ENCODE results near the gene RGS7.

Gene RGS7

DNA sequence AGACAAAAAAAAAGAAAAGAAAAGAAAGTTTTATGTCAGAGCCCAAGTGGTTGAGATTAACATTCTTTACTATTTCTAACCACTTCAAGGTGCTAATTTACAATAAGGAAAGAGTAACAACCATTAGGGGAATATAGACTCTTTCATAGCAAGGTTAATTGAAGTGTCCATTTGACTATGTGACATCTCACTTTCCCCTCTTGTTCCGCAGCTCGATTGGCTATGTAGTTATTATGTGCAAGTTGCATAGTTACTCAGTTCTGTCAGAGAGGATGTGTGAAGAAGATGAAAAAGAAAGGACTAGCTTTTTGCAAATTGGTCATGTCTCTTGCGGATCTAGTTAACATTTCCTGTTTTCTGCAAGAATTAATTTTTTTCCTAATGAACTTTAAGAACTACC lies 273.7 kb downstream of the RGS7 start:
- no peak for DNase-seq (ENCODE audit: low spot score)
- TF ChIP-seq, protein P1, sequence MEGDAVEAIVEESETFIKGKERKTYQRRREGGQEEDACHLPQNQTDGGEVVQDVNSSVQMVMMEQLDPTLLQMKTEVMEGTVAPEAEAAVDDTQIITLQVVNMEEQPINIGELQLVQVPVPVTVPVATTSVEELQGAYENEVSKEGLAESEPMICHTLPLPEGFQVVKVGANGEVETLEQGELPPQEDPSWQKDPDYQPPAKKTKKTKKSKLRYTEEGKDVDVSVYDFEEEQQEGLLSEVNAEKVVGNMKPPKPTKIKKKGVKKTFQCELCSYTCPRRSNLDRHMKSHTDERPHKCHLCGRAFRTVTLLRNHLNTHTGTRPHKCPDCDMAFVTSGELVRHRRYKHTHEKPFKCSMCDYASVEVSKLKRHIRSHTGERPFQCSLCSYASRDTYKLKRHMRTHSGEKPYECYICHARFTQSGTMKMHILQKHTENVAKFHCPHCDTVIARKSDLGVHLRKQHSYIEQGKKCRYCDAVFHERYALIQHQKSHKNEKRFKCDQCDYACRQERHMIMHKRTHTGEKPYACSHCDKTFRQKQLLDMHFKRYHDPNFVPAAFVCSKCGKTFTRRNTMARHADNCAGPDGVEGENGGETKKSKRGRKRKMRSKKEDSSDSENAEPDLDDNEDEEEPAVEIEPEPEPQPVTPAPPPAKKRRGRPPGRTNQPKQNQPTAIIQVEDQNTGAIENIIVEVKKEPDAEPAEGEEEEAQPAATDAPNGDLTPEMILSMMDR (IDR thresholded peaks at IDR 0.05; ENCODE audit: extremely low read depth, missing control alignments), result no peak

DNA sequence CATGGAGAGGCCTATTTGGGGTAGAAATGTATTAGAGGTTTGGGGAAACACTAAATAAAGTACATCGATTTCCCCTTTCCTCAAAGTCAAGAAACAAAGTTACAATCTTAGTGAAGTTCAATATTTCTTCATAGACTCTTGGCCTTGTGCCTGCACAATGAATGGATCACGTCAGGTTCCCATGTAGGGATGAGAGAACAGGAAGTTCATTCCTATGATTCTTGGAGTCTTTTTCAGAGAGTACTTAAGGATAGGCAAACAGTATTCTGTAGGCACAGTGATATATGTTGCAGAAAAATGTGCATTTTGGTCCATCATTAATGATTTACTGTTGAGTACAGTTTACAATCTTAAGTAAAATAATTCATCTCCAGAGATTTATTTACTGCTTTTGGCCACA lies 275.5 kb downstream of the RGS7 start:
- DNase-seq (ENCODE audit: low spot score), result no peak
- TF ChIP-seq, protein P1 (IDR thresholded peaks at IDR 0.05; ENCODE audit: extremely low read depth, missing control alignments), result no peak

DNA sequence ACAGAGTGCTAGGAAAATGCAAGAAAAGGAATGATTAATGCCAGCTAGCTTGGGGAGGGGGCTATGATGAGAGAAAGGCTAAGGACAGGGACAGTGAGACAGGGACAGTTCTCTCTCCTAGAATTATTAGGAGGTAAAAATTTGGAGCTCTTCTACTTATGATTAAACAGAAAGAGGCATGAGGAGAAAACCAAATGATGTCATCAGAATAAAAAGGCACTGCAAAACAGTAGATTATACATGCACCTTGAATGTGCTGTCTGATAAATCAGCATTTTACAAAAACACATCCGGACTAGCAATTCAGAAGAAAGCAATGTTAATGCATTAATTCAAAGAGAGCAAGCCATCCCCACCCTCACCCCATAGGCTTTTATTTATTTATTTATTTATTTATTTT lies 277.5 kb downstream of the RGS7 start:
- no peak for DNase-seq (ENCODE audit: low spot score)
- TF ChIP-seq, protein P1 (IDR thresholded peaks at IDR 0.05; ENCODE audit: extremely low read depth, missing control alignments), result no peak

DNA sequence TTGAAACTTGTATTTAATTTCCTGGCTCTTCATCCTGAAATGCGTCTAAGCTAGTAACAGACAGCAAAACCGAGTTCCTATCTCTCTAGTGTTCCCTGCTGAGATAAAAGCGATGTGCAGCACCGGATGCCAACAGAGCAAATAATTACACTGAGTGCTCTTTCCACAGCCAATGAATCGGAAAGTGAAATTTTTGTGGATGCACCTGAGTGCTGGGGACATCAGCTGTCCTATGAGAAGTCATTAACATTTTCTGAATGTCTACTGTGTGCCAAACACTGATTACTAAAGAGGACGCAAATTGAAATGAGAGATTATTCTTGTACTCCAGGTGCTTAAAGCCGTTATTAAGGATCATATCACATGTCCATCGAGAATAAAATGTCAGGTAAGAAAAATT lies 278.0 kb downstream of the RGS7 start:
- no peak for DNase-seq (ENCODE audit: low spot score)
- TF ChIP-seq, protein P1 (IDR thresholded peaks at IDR 0.05; ENCODE audit: extremely low read depth, missing control alignments), result no peak

DNA sequence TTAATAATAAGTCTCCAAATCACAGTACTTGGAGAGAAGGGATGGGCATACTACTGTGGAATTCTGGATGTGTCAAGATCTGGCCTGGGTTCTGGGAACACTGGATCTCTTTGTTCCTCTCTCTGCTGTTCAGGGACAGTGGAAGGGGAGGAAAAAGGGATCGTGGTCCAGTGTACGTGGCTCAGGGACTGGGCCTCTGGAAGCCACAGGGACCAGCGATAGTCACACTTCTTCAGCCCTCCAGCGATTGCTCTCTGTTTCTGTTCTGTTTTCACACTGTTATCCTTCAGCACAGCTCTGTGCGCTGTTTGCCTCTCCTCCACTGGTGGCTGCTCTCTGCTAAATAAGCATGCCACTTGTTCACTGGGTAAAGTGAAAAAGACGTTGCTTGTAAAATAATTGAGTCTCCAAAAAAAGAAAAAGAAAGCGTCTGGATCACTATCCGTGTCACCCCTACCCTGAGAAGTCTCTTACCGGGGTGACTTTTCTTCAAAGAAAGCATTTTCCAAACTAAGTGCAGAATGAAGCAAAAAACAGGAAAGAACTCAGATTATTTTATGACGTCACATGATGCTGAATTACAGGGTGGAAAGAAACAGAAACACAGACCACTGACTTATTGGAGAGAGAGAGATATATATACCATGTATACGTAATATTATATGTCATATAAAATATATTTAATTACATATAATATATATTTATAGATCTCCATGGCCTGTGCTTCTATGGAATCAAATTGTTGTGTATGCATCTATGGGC lies 279.4 kb downstream of the RGS7 start:
- no peak for DNase-seq (ENCODE audit: low spot score)
- TF ChIP-seq, protein P1 (IDR thresholded peaks at IDR 0.05; ENCODE audit: extremely low read depth, missing control alignments), result no peak

DNA sequence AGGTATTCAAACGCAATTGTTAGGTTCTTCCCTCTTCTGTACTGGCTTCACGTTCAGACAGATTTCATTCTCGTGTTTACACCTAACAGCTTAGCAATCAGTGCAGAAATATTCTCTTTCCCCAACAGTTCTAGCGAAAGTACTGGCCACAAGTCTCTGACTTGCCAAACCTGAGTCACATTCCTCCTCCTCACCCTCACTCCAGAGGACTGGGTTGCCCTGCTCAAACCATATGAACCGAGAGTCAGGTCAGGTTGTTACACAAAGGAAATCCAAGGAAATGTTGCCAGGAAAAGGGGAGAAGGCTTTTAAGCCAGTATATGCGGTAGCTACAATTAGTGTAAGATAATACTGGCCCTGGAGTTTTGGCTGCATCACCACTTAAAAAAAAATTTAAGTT lies 282.5 kb downstream of the RGS7 start:
- no peak for DNase-seq (ENCODE audit: low spot score)
- TF ChIP-seq, protein P1 (IDR thresholded peaks at IDR 0.05; ENCODE audit: extremely low read depth, missing control alignments), result no peak

DNA sequence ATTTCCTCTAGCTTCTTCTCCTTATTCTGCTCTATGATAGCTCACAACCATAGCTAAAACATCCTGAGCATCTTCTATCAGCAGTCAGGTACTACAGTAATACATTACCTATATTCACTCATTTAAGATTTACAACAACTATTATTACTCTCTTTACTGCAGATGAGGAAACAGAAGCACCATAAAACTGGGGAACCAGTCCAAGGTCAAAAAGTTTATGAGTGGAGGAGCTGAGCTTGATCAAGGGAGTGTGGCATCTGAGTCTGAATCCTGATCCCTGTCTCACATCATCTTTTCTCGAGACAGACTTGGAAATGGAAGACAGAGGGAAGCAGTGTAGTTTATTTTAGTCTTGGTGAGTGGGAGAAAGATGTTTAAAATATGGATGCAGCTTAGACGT lies 288.6 kb downstream of the RGS7 start:
- no peak for DNase-seq (ENCODE audit: low spot score)
- TF ChIP-seq, protein P1 (IDR thresholded peaks at IDR 0.05; ENCODE audit: extremely low read depth, missing control alignments), result no peak
